ENCODE results near the gene CCDC107. TPM values are rescaled to one million over a fixed set of nuclear protein-coding genes. Genes with fewer than 3 reads are reported as not detected.
A peak's percentile ranks its signal among the peaks of the same experiment; 100 is the strongest.
"Not testable (repeated sequence)": the region's sequence is repeated elsewhere in the genome, so short reads cannot be mapped to it uniquely, and the experiment has no call there.

Gene CCDC107
- 10.9 and 16.9 TPM in 2 replicates for total RNA-seq

DNA sequence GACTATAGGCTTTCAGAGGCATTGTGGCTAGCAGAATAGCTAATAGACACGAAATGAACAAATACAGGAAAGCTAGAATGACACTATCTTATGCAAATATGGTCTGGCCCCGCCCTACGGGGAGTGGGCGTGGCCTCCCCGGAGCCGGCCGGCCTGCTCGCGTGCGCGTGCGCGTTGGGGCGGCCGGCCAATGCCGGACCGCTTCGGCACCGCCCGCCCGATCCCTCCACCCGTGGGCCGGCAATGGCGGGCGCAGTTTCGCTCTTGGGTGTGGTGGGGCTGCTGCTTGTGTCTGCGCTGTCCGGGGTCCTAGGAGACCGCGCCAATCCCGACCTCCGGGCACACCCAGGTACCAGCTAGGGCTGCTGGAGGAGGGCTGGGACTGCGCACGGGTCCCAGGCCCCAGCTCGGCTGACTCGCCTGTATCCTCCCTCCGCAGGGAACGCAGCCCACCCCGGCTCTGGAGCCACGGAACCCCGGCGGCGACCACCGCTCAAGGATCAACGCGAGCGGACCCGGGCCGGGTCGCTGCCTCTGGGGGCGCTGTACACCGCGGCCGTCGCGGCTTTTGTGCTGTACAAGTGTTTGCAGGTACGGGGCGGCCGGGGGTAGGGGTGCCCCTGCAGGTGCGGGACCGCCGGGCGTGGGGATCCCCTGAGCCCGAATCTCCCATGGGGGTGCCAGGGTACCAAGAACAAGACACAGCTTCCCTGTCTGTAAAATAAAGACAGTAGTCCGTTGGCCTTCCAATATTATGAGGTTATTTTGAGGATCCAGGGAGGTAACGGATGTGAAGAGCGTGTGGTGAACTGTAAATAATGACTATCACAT is at the start of gene CCDC107:
Gene CCDC107, plus strand, starts transcription at position 156 of the 831 bp plus-strand sequence. Its CDS starts 88 bp downstream, at position 244.
- DNase-seq (ENCODE audit: low read depth in 2 of 2), result peak; percentile 89 to 92

DNA sequence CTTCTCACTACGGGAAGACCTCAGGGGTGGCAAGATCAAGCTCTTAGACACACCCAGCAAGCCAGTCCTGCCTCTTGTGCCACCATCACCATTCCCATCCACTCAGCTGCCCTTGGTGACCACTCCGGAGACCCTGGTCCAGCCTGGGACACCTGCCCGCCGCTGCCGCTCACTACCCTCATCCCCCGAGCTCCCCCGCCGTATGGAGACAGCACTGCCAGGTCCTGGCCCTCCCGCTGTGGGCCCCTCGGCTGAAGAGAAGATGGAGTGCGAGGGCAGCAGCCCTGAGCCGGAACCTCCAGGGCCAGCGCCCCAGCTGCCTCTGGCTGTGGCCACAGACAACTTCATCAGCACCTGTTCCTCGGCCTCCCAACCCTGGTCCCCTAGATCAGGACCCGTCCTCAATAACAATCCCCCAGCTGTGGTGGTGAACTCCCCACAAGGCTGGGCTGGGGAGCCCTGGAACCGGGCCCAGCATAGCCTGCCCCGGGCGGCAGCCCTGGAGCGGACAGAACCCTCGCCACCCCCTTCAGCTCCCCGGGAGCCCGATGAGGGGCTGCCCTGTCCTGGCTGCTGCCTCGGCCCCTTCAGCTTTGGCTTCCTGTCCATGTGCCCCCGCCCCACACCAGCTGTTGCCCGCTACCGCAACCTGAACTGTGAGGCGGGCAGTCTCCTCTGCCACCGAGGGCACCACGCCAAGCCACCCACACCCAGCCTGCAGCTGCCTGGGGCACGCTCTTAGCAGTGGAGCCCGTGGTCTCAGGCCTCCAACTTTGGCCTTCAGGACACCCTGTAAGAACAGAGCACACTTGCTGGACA is 48.9 kb upstream of the CCDC107 start:
- no peak for DNase-seq (ENCODE audit: low read depth in 2 of 2)

GRCh38 chr9:35609820-35610163 is 48.3 kb upstream of the CCDC107 start:
- no peak for DNase-seq (ENCODE audit: low read depth in 2 of 2)

- peak; percentile 40 to 51 for DNase-seq (ENCODE audit: low read depth in 2 of 2)
Measured at GRCh38 chr9:35611230-35611797, 46.8 kb upstream of the CCDC107 start.

DNA sequence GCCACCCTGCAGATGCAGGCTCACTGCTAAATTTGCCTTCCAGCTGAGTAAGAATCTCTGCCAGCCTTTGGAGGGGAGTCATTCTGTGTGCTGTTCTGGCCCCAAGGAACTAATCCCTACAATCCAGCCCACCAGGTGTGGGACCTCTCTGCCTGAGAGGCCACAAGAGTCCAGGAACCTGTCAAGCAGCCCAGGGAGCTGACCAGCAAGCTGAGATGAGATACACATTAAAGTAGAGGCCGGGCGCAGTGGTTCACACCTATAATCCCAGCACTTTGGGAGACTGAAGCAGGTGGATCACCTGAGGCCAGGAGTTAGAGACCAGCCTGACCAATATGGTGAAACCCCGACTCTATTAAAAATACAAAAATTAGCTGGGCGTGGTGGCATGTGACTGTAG is 46.0 kb upstream of the CCDC107 start:
- DNase-seq (ENCODE audit: low read depth in 2 of 2), result not testable (repeated sequence)

- DNase-seq (ENCODE audit: low read depth in 2 of 2), result no peak
Measured at GRCh38 chr9:35612843-35613242, 45.2 kb upstream of the CCDC107 start.

DNA sequence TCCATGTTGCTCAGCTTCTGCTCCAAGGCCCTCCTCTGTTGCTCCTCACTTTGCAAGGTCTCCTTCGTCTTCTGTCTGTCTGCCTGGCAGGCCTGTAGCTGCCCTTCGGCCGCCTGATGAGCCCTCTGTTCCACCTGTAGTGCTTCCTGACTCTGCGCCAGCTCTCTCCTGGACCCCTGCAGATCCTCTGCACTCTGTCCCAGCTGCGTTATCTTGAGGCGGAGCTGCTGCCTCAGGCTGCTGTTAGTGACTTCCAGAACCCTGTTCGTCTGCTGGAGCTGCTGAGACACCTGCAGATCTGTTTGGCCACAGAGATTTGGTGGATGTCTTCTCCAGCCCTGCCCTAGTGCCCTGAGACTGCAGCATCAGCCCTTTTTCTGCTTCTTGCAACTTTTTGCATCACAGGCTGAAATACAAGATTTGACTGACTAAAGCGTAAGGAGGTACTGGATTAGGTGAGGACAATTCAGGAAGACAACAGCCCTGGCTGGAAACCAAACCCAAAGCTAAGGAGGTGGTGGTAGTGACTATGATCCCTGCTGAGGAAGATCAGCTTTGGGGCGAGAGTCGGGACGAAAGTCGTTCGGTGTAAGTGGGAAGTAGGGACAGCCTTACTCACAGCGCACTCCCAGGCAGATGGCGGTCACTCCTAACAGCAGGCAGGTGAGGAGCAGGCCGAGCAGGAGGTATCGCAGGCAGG is 42.0 kb upstream of the CCDC107 start:
- DNase-seq (ENCODE audit: low read depth in 2 of 2), result no peak

- peak; percentile 38 to 55 for DNase-seq (ENCODE audit: low read depth in 2 of 2)
Measured at GRCh38 chr9:35616681-35617459, 41.2 kb upstream of the CCDC107 start.

- no peak for DNase-seq (ENCODE audit: low read depth in 2 of 2)
Measured at GRCh38 chr9:35617548-35617947, 40.5 kb upstream of the CCDC107 start.

DNA sequence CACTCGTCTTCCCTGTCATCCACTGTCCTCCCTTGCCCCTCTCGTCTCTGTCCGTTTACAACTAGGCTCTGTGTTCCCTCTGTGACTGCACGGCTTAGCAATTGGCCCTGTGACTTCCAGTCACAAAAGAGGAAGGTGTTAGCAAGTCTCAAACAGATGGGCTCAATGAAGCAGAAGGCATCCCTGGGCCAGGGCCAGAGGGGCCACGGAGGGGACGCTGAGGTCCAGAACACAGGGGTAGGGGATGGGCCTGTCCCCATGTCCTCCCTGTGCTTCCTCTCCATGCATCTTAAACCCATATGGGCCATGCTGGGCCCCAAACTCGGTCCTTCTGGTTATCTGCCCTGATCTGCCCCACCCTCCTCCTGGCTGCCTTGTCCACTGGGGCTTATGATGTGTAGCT is 39.8 kb upstream of the CCDC107 start, which contains the start of gene CD72:
Gene CD72, minus strand, starts transcription at position 89 of the 403 bp plus-strand sequence. CDS start 110 bp downstream, outside the sequence.
- no peak for DNase-seq (ENCODE audit: low read depth in 2 of 2)

- DNase-seq (ENCODE audit: low read depth in 2 of 2), result no peak
Measured at GRCh38 chr9:35618854-35619799, 39.0 kb upstream of the CCDC107 start.

- peak in 1 of 2 donors; percentile 34 for DNase-seq (ENCODE audit: low read depth in 2 of 2)
Measured at GRCh38 chr9:35619800-35620158, 38.3 kb upstream of the CCDC107 start.

DNA sequence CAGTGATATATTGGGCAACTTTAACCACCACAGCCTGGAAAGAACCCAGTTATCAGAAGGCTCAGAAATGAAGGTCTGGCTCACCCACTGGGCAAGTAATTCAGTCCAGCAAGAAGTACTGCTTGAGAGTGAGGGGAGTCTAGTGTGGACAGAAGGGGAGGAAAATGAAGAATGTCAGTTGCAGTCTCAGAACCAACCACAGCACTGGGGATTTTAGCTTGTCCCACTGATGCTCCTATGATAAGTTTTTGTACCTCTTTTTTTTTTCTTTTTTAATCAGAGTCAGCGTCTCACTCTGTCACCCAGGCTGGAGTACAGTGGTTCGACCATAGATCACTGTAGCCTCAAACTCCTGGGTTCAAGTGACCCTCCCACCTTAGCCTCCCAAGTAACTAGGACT is 30.5 kb upstream of the CCDC107 start:
- DNase-seq (ENCODE audit: low read depth in 2 of 2), result no peak

GRCh38 chr9:35628389-35628991 is 29.6 kb upstream of the CCDC107 start:
- DNase-seq (ENCODE audit: low read depth in 2 of 2), result no peak

DNA sequence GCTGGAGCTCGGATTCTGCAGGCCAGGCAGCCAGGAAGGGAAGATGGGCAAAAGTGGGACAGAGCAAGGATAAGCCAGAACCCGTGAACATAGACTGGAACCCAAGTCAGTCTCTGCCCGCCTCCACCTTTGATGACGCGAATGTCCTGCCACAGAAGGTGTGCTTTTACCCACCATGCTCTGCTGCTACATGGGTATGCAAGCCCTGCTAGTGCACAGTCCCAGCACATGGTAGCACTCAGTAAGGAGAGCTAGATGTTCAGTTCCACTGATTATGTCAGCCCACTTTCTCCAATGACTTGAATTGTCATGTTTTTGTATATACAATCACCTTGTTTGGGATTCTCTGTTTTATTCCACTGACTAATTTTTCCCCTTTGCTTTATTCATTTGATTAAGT is 28.5 kb upstream of the CCDC107 start:
- DNase-seq (ENCODE audit: low read depth in 2 of 2), result no peak

- DNase-seq (ENCODE audit: low read depth in 2 of 2), result no peak
Measured at GRCh38 chr9:35635730-35636129, 22.4 kb upstream of the CCDC107 start.

- no peak for DNase-seq (ENCODE audit: low read depth in 2 of 2)
Measured at GRCh38 chr9:35636135-35636876, 21.8 kb upstream of the CCDC107 start.

GRCh38 chr9:35636877-35637246 is 21.2 kb upstream of the CCDC107 start:
- not testable (repeated sequence) for DNase-seq (ENCODE audit: low read depth in 2 of 2)

Measured in lung microvascular endothelial cell (primary cell).